Body of pancreas (tissue), 4 donors: ENCODE results near the gene NSL1.

ENCODE experiments used
- CTCF ChIP-seq, 7 experiments: fragments of 450-650 bp in 4 of 7; fragments of 200-600 bp in 3 of 7; sonication (generic) in 3 of 7; IDR thresholded peaks; one replicate each; pipeline ENCODE4 v1.5.1; 2016 to 2019; ENCODE audit warnings: antibody characterized with exemption in 7 of 7
- POLR2A ChIP-seq, 3 donors: fragments of 450-650 bp; IDR thresholded peaks; one replicate each; pipeline ENCODE4 v1.6.1; 2016; ENCODE audit warnings: antibody characterized with exemption in 3 of 3, mild to moderate bottlenecking in 2 of 3

GRCh38 chr1:212805767-212806166 lies 14.2 kb upstream of the NSL1 start:
- no peak for TF ChIP-seq CTCF (IDR thresholded peaks at IDR 0.05)
- TF ChIP-seq POLR2A (IDR thresholded peaks at IDR 0.05) = no peak
